GM21526 (cell line): ENCODE results near the gene ALKBH8.
"Not testable (repeated sequence)": the region's sequence is repeated elsewhere in the genome, so short reads cannot be mapped to it uniquely, and the experiment has no call there.

Source experiments
- ATAC-seq: cut with Tn5 transposase; IDR thresholded peaks from one replicate; pipeline ENCODE4 v1.9.1; 2021; ENCODE audit warnings: moderate library complexity; ENCODE audit not compliant: unreplicated experiment, low FRiP score

The ALKBH8 gene

GRCh38 chr11:107508858-107509244, 56.7 kb downstream of the ALKBH8 start:
- no peak for ATAC-seq

DNA sequence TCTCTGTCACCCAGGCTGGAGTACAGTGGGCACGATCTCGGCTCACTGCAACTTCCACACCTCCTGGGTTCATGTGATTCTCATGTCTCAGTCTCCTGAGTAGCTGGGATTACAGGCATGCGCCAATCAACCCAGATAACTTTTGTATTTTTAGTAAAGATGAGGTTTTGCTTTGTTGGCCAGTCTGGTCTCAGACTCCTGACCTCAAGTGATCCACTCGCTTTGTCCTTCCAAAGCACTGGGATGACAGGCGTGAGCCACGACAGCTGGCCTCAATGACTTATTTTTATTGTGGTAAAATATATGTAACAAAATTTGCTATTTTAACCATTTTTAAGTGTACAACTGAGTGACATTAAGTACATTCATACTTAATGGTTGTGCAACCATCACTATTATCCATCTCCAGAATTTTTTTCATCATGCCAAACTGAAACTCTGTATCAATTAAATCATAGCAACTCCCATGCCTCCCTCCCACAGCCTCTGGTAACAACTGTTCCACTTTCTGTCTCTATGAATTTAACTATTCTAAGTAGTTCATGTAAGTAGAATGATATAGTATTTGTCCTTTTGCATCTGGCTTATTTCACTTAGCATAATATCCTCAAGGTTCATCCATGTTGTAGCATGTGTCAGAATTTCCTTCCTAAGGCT, 57.2 kb downstream of the ALKBH8 start:
- no peak for ATAC-seq

DNA sequence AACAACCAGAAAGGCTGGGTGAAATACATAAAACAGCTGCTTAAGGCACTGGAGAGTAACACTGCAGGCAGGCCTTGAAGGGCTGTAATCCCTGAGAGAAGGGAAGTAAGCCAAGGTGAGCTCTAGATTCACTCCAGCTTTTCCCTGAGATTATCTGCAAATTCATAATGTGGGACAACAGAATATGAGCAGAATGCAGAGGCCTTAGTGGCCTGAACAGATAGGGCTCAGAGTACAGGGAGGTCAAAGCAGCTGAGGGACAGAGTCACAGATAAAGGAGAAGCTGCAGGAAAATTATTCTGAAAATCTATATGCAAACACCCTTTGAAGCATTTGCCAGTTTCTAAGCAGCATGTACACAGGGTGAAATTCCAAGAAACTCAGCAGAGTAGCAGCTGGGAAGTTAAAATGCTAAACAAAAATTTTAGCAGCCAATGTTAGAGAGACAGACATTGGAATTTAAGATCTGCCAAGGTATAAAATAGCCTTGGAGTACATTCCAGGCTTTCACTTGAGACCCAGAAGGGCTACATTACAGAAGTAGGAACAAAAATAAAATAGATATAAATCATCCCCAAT, 59.8 kb downstream of the ALKBH8 start:
- no peak for ATAC-seq

- no peak for ATAC-seq
Observed at GRCh38 chr11:107504981-107505380, 60.6 kb downstream of the ALKBH8 start.

DNA sequence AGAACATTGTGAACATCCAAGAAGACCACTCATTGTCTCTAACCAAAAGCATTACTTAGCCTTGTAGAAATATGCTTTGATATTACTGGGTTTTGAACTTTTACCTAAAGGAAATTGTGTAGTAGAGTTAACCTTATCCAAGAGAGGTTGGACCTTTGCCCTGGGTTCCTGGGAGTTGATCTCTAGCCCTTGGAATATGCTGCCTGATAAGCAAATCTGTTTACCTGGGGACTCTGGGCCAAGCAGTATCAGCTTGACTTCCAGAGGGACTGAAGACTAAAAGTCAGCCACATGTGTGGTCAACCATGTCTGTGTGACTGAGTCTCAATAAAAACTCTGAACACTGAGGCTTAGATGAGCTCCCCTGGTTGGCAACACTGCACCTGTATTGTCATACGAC, 63.8 kb downstream of the ALKBH8 start:
- ATAC-seq, result no peak

DNA sequence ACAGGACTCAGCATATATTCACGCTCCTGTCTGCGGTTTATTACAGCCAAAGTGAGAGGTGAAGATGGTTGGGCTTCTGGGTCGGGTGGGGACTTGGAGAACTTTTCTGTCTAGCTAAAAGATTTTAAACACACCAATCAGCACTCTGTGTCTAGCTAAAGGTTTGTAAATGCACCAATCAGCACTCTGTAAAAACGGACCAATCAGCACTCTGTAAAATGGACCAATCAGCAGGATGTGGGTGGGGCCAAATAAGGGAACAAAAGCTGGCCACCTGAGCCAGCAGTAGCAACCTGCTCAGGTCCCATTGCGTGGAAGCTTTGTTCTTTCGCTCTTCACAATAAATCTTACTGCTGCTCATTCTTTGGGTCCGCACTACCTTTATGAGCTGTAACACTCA, 68.2 kb downstream of the ALKBH8 start:
- not testable (repeated sequence) for ATAC-seq

DNA sequence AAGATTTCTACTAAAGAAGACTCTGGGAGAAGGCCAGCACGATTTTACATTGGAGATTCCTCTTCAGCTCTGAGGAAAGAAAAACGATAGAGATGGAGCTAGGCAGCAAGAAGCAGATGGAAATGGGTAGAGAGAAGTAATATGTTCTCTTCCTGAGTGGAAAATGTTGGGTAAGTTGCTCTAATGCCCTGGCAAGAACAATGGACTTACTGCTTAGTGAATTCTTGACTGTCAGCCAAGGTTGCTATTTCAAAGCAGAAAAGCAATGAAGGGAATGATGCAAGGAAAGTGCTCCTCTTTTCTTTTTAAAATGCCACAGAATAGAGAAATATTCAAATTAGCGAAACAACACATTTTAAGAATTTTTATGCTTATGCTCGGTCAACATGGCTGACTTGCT, 69.5 kb downstream of the ALKBH8 start:
- no peak for ATAC-seq

GRCh38 chr11:107494055-107494454, 71.5 kb downstream of the ALKBH8 start:
- ATAC-seq, result no peak

DNA sequence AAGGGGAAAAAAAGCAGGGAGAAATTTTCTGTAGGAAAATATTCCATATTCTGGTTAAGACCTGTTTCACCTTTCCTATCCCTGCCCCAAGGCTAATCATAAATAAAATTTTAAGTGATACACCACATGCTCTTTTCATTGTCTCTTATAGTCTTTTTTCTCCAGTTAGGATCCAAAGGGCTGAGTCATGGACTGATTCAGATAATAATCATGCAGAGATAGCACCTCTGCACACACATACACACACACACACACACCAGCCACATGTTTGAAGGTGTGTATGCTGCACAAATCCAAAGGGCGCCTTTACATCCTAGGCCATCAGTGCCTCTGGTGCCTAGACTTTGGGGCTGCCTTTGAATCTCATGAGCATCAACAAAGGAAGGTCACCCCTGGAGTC, 72.4 kb downstream of the ALKBH8 start:
- no peak for ATAC-seq

DNA sequence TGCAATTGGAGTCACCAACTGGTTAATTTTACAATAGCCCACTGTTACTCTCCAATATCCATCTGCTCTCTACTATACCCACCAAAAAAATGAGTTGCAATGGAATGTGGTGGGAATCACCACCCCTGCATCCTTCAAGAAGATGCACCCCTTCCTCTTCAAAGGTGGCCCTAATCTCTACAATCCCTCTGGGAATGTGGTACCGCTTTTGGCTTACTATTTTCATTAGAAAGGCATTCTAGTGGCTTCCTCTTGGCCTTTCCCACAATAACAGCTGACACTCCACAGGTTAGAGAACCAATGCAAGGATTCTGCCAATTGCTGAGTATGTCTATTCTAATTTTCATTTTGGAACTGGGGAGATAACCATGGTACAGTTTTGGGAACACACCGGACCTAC, 74.7 kb downstream of the ALKBH8 start:
- ATAC-seq, result no peak

- no peak for ATAC-seq
Observed at GRCh38 chr11:107482234-107482633, 83.3 kb downstream of the ALKBH8 start.

DNA sequence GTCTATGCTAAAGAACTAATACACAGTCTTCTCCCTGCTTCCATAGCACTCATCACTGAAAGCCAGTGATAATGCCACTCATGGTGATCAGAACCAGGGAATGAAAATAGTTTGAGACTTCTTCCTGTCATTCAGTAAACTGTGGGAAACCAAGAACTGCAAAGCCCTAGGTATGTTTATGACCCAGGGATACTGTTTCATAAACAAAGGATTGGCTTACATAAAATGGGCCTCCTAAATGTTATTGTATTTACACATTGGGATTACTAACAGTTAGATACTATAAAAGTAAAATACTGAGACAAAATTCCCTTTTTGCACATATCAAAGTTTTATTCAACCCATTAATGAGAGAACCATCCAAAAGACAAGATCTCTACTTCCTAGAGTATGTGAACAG, 86.6 kb downstream of the ALKBH8 start:
- no peak for ATAC-seq

DNA sequence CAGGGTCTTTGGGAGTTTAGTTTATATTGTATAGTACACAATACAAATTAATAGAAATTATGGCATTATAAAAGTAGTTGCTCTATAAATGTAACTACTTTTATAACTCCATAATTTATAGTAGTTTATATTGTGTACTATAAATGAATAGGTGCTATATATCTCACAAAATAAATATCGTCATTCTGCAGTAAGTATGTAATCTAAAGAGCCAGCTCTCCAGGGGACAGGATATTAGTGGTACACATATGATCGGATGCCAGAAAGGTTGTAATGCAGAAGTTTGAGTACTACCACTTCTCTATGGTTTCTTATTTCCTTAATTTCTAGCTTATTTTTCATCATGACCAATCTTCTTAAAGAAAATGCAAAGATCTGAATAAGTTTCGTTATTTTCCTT, 87.7 kb downstream of the ALKBH8 start:
- no peak for ATAC-seq

DNA sequence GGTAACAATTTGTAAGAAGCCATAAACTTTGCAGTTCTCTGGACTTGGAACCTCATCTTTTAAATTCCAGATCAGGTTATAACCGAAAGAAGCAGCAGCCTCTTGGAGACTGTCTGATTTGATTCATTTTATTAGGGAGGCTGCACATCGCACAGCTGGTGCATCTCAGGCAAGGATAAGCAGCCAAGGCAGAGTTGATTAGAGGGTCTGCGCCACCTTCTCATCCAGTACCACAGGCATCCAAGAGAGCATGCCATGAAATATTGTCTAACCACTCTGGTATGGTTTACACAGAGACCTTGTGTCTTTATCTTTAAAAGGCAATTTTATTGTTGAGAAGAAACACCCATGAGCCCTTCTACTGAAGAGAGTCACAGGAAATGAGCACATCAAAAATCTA, 91.7 kb downstream of the ALKBH8 start:
- no peak for ATAC-seq

DNA sequence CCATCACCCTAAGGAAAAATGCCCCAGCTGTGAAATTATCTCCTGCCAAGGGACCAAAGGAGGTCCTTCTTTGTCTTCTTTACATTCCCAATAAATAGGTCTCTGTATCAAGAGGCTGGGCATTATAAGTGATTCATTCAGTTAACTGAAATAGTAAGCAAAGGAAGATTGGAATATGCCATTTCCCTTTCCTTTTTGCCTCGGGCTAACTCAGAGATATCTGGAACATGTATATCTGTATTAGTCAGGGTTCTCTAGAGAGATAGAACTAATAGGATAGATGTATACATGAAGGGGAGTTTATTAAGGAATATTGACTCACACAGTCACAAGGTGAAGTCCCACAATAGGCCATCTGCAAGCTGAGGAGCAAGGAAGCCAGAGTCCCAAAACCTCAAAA, 92.6 kb downstream of the ALKBH8 start:
- ATAC-seq, result no peak

DNA sequence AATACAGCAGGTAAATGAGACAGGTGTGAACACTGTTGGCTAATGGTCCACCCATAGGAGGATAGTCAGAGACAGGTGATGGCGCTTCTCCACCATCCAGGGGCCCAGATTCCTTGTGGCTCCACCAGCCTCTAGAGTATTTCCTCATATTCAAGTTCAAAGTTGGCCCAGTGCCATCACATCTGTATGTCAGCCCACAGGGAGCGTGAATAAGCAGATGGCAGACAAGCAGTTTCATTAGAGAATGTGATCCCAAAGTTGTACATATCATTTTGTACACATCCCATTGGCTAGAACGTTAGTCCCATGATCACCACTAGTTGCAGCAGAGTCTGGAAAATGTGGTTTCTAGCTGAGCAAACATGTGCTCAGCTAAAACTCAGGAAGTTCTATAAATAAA, 96.9 kb downstream of the ALKBH8 start:
- ATAC-seq, result no peak

GRCh38 chr11:107467696-107468095, 97.8 kb downstream of the ALKBH8 start:
- ATAC-seq, result no peak

DNA sequence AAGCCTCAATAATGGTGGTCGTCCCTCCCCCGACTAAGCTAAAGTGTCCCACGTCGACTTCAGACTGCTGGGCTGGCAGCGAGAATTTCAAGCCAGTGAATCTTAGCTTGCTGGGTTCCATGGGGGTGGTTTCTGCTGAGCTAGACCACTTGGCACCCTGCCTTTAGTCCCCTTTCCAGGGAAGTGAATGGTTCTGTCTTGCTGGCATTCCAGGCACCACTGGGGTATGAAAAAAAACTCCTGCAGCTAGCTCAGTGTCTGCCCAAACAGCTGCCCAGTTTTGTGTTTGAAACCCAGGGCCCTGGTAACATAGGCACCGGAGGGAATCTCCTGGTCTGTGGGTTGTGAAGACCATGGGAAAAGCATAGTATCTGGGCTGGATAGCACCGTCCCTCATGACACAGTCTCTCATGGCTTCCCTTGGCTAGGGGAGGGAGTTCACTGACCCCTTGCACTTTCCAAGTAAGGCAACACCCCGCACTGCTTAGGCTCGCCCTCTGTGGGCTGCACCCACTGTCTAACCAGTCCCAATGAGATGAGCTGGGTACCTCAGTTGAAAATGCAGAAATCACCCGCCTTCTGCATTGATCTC, 99.2 kb downstream of the ALKBH8 start:
- not testable (repeated sequence) for ATAC-seq

GRCh38 chr11:107457558-107458271, 107.8 kb downstream of the ALKBH8 start, which contains the start of gene CWF19L2:
TSS of gene CWF19L2 (minus strand) at chr11:107457825. CDS start at chr11:107457816, 9 bp downstream.
- peak; percentile 97 for ATAC-seq

DNA sequence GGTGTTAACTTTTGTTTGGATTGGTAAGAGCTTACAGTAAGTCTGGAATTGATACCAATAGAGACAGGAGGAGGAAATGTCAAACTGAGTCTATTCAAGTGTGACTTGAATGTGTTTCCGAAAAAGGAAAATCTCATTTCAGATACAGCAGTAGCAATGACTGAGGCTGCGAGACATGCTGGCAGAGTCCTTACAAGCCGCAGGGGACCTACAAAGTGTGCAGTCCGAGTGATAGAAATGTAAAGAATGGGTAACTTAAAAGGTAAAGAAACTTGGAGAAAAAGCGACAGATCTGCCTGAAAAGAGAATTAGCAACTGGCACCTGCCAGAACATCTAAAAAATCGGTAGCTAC, 108.4 kb downstream of the ALKBH8 start:
- ATAC-seq, result peak; percentile 51

- ATAC-seq, result no peak
Observed at GRCh38 chr11:107453594-107454286, 111.8 kb downstream of the ALKBH8 start.
